Measurements from ENCODE around the gene CHD9NB. TPM values are rescaled to one million over a fixed set of nuclear protein-coding genes. Genes with fewer than 3 reads are reported as not detected.

CHD9NB gene
- total and polyA plus RNA-seq, 9 of the 15 experiments (the other 6 are each of a cell fraction or from before 2014, with no cell fraction given), result 0.06 to 0.10 (median 0.07) TPM; not detected in 6

DNA sequence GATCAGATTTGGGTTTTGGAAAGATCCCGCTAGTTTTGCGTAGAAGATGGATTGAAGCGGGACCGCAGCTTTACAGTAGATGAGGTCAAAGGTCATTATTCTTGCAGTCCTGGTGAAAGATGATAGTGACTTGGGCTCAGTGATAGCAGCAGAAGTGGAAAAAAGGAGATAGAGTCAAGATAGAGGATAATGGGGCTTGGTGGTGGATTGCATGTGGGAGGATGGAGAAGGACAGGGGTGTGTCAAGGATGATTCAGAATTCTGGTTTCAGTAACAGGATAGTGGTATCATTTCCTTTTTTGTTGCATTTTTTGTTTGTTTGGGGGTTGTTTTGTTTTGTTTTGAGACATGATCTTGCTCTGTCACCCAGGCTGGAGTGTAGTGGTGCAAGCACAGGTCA is 28.7 kb downstream of the CHD9NB start (continued):
- TF ChIP-seq SMARCB1 (IDR thresholded peaks at IDR 0.05; ENCODE audit: insufficient read length, low read depth), result no peak
- TF ChIP-seq, protein P1, sequence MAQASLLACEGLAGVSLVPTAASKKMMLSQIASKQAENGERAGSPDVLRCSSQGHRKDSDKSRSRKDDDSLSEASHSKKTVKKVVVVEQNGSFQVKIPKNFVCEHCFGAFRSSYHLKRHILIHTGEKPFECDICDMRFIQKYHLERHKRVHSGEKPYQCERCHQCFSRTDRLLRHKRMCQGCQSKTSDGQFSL (CRISPR knock-in tag; IDR thresholded peaks at IDR 0.05), result no peak
- TF ChIP-seq, protein P1 (tag; IDR thresholded peaks at IDR 0.05), result no peak
- TF ChIP-seq, protein P2, sequence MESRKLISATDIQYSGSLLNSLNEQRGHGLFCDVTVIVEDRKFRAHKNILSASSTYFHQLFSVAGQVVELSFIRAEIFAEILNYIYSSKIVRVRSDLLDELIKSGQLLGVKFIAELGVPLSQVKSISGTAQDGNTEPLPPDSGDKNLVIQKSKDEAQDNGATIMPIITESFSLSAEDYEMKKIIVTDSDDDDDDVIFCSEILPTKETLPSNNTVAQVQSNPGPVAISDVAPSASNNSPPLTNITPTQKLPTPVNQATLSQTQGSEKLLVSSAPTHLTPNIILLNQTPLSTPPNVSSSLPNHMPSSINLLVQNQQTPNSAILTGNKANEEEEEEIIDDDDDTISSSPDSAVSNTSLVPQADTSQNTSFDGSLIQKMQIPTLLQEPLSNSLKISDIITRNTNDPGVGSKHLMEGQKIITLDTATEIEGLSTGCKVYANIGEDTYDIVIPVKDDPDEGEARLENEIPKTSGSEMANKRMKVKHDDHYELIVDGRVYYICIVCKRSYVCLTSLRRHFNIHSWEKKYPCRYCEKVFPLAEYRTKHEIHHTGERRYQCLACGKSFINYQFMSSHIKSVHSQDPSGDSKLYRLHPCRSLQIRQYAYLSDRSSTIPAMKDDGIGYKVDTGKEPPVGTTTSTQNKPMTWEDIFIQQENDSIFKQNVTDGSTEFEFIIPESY (CRISPR knock-in tag; IDR thresholded peaks at IDR 0.05), result no peak
- TF ChIP-seq, protein P3, sequence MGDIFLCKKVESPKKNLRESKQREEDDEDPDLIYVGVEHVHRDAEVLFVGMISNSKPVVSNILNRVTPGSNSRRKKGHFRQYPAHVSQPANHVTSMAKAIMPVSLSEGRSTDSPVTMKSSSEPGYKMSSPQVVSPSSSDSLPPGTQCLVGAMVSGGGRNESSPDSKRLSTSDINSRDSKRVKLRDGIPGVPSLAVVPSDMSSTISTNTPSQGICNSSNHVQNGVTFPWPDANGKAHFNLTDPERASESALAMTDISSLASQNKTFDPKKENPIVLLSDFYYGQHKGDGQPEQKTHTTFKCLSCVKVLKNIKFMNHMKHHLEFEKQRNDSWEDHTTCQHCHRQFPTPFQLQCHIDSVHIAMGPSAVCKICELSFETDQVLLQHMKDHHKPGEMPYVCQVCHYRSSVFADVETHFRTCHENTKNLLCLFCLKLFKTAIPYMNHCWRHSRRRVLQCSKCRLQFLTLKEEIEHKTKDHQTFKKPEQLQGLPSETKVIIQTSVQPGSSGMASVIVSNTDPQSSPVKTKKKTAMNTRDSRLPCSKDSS (IDR thresholded peaks at IDR 0.05; ENCODE audit: low read depth, partially characterized antibody), result no peak
- peak; percentile 77; the same call in 1 of the 2 replicates for TF ChIP-seq ELF4 (CRISPR knock-in tag; IDR thresholded peaks at IDR 0.05)
- TF ChIP-seq TSC22D4 (tag; IDR thresholded peaks at IDR 0.05), result no peak
- no peak for TF ChIP-seq RAD21 (CRISPR knock-in tag; conservative IDR thresholded peaks at IDR 0.05 in 1 of 2, IDR thresholded peaks at IDR 0.05 in 1 of 2)
- TF ChIP-seq POU5F1 (IDR thresholded peaks at IDR 0.05; ENCODE audit: borderline replicate concordance, low read depth, low read length, partially characterized antibody), result no peak
- no peak for TF ChIP-seq ZNF282 (CRISPR knock-in tag; IDR thresholded peaks at IDR 0.05)
- no peak for TF ChIP-seq ZNF12 (CRISPR knock-in tag; IDR thresholded peaks at IDR 0.05)
- peak; percentile 85 for TF ChIP-seq NR2C1 (IDR thresholded peaks at IDR 0.05)
- TF ChIP-seq NR2C1 (tag; IDR thresholded peaks at IDR 0.05), result peak; percentile 93
- peak; percentile 73 for TF ChIP-seq MEIS2 (IDR thresholded peaks at IDR 0.05; ENCODE audit: partially characterized antibody)
- TF ChIP-seq FUS (optimal IDR thresholded peaks at IDR 0.05; ENCODE audit: low read depth, low read length), result no peak
- TF ChIP-seq YBX1 (IDR thresholded peaks at IDR 0.05), result no peak
- TF ChIP-seq SUPT5H (IDR thresholded peaks at IDR 0.05), result no peak
- TF ChIP-seq, protein P4, sequence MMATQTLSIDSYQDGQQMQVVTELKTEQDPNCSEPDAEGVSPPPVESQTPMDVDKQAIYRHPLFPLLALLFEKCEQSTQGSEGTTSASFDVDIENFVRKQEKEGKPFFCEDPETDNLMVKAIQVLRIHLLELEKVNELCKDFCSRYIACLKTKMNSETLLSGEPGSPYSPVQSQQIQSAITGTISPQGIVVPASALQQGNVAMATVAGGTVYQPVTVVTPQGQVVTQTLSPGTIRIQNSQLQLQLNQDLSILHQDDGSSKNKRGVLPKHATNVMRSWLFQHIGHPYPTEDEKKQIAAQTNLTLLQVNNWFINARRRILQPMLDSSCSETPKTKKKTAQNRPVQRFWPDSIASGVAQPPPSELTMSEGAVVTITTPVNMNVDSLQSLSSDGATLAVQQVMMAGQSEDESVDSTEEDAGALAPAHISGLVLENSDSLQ (IDR thresholded peaks at IDR 0.05), result peak; percentile 13; the same call in 1 of the 2 replicates
- TF ChIP-seq FOSL1 (tag; conservative IDR thresholded peaks at IDR 0.05), result peak; percentile 87
- TF ChIP-seq ZNF239 (CRISPR knock-in tag; IDR thresholded peaks at IDR 0.05), result no peak
- TF ChIP-seq CHD2 (IDR thresholded peaks at IDR 0.05; ENCODE audit: low read depth, low read length), result no peak
- TF ChIP-seq ZNF695 (CRISPR knock-in tag; IDR thresholded peaks at IDR 0.05), result no peak
- no peak for TF ChIP-seq NFE2 (IDR thresholded peaks at IDR 0.05; ENCODE audit: low read depth)
- no peak for TF ChIP-seq EZH2 (IDR thresholded peaks at IDR 0.05; ENCODE audit: borderline replicate concordance, low read depth, low read length)
- no peak for TF ChIP-seq CREB1 (IDR thresholded peaks at IDR 0.05)
- TF ChIP-seq CREB1 (CRISPR knock-in tag; IDR thresholded peaks at IDR 0.05), result no peak

Data from K562 (cell line).